ENCODE measurements around the gene TARBP1.

DNA sequence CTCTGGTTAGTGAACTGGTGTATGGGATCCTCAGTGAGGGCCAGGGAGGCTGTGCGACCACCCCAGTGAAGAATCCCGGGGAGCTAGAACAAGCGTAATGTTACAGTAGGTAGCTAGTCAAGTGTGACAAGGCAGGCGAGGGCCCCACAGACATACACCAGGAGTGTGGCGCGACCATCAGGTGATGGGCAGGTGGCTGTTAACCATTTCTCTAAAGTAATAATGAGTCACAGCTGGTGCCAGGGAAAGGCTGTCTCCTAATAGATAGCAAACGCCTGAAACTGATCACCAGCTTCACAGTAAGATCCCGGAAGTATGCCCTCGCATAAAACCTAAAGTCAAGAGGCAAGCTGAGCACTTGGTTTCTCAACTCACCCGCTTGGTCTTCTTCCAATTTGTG lies 40.5 kb upstream of the TARBP1 start:
- TF ChIP-seq, protein P1, sequence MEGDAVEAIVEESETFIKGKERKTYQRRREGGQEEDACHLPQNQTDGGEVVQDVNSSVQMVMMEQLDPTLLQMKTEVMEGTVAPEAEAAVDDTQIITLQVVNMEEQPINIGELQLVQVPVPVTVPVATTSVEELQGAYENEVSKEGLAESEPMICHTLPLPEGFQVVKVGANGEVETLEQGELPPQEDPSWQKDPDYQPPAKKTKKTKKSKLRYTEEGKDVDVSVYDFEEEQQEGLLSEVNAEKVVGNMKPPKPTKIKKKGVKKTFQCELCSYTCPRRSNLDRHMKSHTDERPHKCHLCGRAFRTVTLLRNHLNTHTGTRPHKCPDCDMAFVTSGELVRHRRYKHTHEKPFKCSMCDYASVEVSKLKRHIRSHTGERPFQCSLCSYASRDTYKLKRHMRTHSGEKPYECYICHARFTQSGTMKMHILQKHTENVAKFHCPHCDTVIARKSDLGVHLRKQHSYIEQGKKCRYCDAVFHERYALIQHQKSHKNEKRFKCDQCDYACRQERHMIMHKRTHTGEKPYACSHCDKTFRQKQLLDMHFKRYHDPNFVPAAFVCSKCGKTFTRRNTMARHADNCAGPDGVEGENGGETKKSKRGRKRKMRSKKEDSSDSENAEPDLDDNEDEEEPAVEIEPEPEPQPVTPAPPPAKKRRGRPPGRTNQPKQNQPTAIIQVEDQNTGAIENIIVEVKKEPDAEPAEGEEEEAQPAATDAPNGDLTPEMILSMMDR (conservative IDR thresholded peaks at IDR 0.05; ENCODE audit: low read length), result no peak
- TF ChIP-seq EZH2phosphoT487 (IDR thresholded peaks at IDR 0.05; ENCODE audit: borderline replicate concordance, low read depth, low read length), result no peak

Measured in OCI-LY7 (cell line).